Caco-2 (cell line): ENCODE data around the gene RFX7. TPM values are rescaled to one million over a fixed set of nuclear protein-coding genes. Genes with fewer than 3 reads are reported as not detected.

ENCODE experiments used
- BruUV-seq: library from RNA; stranded (reverse); fragments of 400-500 nt; replicated peaks from 2 replicates; lab custom pipeline; 2021; lab: Mats Ljungman, UMichigan
- CTCF ChIA-PET: fragments of 300-600 bp; sonication (Branson Sonifier 250); formaldehyde crosslinking; loops from one replicate; lab custom pipeline; 2022; ENCODE audit warnings: antibody characterized with exemption; lab: Charles Lee
- POLR2A ChIA-PET: fragments of 300-600 bp; sonication (Branson Sonifier 250); formaldehyde crosslinking; loops from one replicate; lab custom pipeline; 2022; ENCODE audit warnings: antibody characterized with exemption; lab: Charles Lee
- DNase-seq, 2 experiments: peaks; one replicate each; pipeline versions ENCODE4 v3.0.0 to v3.0.0-alpha.2; 2020 to 2022
- H3K27me3 ChIP-seq: replicated peaks from 2 replicates; pipeline ENCODE4 v1.6.0; 2011; ENCODE audit warnings: low read length; ENCODE audit not compliant: control insufficient read depth, insufficient read depth
- H3K36me3 ChIP-seq: 2 replicates; pipeline ENCODE4 v1.5.1; 2011; ENCODE audit warnings: low read length; ENCODE audit not compliant: control insufficient read depth, insufficient read depth
- H3K4me1 ChIP-seq: fragments of 250-450 bp; sonication (Bioruptor Pico); 2 replicates; pipeline ENCODE4 v1.5.1; 2020; ENCODE audit warnings: mild to moderate bottlenecking
- H3K4me3 ChIP-seq: 2 replicates; pipeline ENCODE4 v1.5.1; 2011; ENCODE audit warnings: low read depth, mild to moderate bottlenecking, control low read depth, low read length
- H3K9me3 ChIP-seq: fragments of 250-450 bp; sonication (Bioruptor Pico); 2 replicates; pipeline ENCODE4 v1.5.1; 2020; ENCODE audit warnings: mild to moderate bottlenecking, moderate library complexity
- H3K27ac Mint-ChIP-seq: one replicate; pipeline ENCODE4 v1.8.0; 2022; ENCODE audit warnings: mixed read lengths; ENCODE audit not compliant: unreplicated experiment
- H3K27me3 Mint-ChIP-seq: one replicate; pipeline ENCODE4 v1.8.0; 2022; ENCODE audit warnings: mixed read lengths; ENCODE audit not compliant: insufficient read depth, unreplicated experiment
- H3K36me3 Mint-ChIP-seq: one replicate; pipeline ENCODE4 v1.8.0; 2022; ENCODE audit warnings: mild to moderate bottlenecking, mixed read lengths; ENCODE audit not compliant: insufficient read depth, unreplicated experiment
- H3K4me1 Mint-ChIP-seq: one replicate; pipeline ENCODE4 v1.8.0; 2022; ENCODE audit warnings: low read depth, mixed read lengths; ENCODE audit not compliant: unreplicated experiment
- H3K4me3 Mint-ChIP-seq: one replicate; pipeline ENCODE4 v1.8.0; 2022; ENCODE audit warnings: mild to moderate bottlenecking, moderate library complexity, mixed read lengths; ENCODE audit not compliant: unreplicated experiment
- H3K9me3 Mint-ChIP-seq: one replicate; pipeline ENCODE4 v1.8.0; 2022; ENCODE audit warnings: mixed read lengths; ENCODE audit not compliant: unreplicated experiment
- CTCF ChIP-seq, 2 experiments: fragments of 200-600 bp in 1 of 2; IDR thresholded peaks; 1 replicate in 1 of 2; 2 replicates in 1 of 2; pipeline versions ENCODE4 v1.5.1 to v1.8.0; 2011 to 2022; ENCODE audit warnings: antibody characterized with exemption in 1 of 2, control low read depth in 1 of 2, inconsistent platforms in 1 of 2, low read depth in 1 of 2, low read length in 1 of 2, mild to moderate bottlenecking in 1 of 2, moderate library complexity in 1 of 2; ENCODE audit not compliant: insufficient read depth in 1 of 2, severe bottlenecking in 1 of 2, unreplicated experiment in 1 of 2
- intact Hi-C: fragments of 100-400 bp; cut with micrococcal nuclease; formaldehyde crosslinking; loops from one replicate; pipeline ENCODE4 v1.10.0; 2022; ENCODE audit not compliant: unreplicated experiment
- total RNA-seq: library from RNA; stranded (reverse); gene quantifications from 2 replicates; pipeline ENCODE4 v1.2.3, GENCODE V29; 2022

Gene RFX7
- total RNA-seq, 1 experiment from 2014 or later: 8.7 TPM

GRCh38 chr15:56208641-56209155 is 35.0 kb downstream of the RFX7 start:
- no peak for TF ChIP-seq CTCF (IDR thresholded peaks at IDR 0.05; ENCODE audit: insufficient read depth in 1 of 2, low read depth in 1 of 2, low read length in 1 of 2, severe bottlenecking in 1 of 2, unreplicated experiment in 1 of 2)
- no peak for DNase-seq
- Mint-ChIP-seq H3K9me3 (no peaks in the 10 kb centered on the region), H3K27ac (no peak overlapping the region), H3K36me3 (no peaks in the 10 kb centered on the region), H3K4me1 (no peaks in the 10 kb centered on the region), H3K27me3 (no peaks in the 10 kb centered on the region), H3K4me3 (no peak overlapping the region)
- H3K9me3 ChIP-seq: no peaks in the 10 kb centered on the region
- intact Hi-C loops: no loop called here
- ChIA-PET POLR2A (no interaction called here), CTCF (no interaction called here)
- H3K27me3 ChIP-seq: no peaks in the 10 kb centered on the region
- no TSS peak for BruUV-seq
- H3K36me3 ChIP-seq: no peaks in the 10 kb centered on the region
- H3K4me3 ChIP-seq: no peak overlapping the region
- no peaks in the 10 kb centered on the region for H3K4me1 ChIP-seq

GRCh38 chr15:56208185-56208584 is 35.5 kb downstream of the RFX7 start:
- DNase-seq: no peak
- no peaks in the 10 kb centered on the region for H3K9me3 ChIP-seq
- Mint-ChIP-seq H3K4me3 (no peak overlapping the region), H3K27me3 (no peaks in the 10 kb centered on the region), H3K9me3 (no peaks in the 10 kb centered on the region), H3K27ac (no peak overlapping the region), H3K4me1 (no peaks in the 10 kb centered on the region), H3K36me3 (no peaks in the 10 kb centered on the region)
- intact Hi-C loops: no loop called here
- POLR2A ChIA-PET: no interaction called here
- no peak for TF ChIP-seq CTCF (IDR thresholded peaks at IDR 0.05; ENCODE audit: insufficient read depth in 1 of 2, low read depth in 1 of 2, low read length in 1 of 2, severe bottlenecking in 1 of 2, unreplicated experiment in 1 of 2)
- no peaks in the 10 kb centered on the region for H3K27me3 ChIP-seq
- CTCF ChIA-PET: no interaction called here
- no peaks in the 10 kb centered on the region for H3K4me1 ChIP-seq
- no peaks in the 10 kb centered on the region for H3K36me3 ChIP-seq
- no peak overlapping the region for H3K4me3 ChIP-seq
- BruUV-seq: no TSS peak

DNA sequence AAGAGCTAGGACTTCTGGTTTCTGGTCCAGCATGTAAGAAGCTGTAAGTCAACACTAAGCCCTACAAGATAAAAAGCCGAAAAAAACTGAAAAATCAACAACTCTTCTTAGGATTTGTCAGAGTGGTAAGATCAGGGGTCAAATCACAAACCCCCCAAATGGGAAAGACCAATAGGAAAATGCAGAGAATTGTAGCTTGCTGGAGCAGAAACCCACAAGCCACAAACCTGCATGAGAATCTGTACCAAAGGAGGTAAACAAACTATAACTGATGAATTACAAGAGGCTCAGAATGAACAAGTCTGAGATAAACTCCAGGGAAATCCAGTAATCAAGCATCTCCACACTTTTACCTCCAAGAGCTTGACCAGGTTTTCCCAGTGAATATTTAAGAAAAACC is 36.0 kb downstream of the RFX7 start:
- Mint-ChIP-seq H3K4me1 (no peaks in the 10 kb centered on the region), H3K27ac (no peak overlapping the region), H3K27me3 (no peaks in the 10 kb centered on the region), H3K9me3 (no peaks in the 10 kb centered on the region), H3K4me3 (no peak overlapping the region), H3K36me3 (no peaks in the 10 kb centered on the region)
- Histone ChIP-seq H3K9me3 (no peaks in the 10 kb centered on the region), H3K4me3 (no peak overlapping the region), H3K27me3 (no peaks in the 10 kb centered on the region), H3K4me1 (no peaks in the 10 kb centered on the region), H3K36me3 (no peaks in the 10 kb centered on the region)
- BruUV-seq: no TSS peak
- intact Hi-C loops: no loop called here
- ChIA-PET CTCF (no interaction called here), POLR2A (no interaction called here)
- no peak for DNase-seq
- no peak for TF ChIP-seq CTCF (IDR thresholded peaks at IDR 0.05; ENCODE audit: insufficient read depth in 1 of 2, low read depth in 1 of 2, low read length in 1 of 2, severe bottlenecking in 1 of 2, unreplicated experiment in 1 of 2)
